Activated CD8-positive, alpha-beta memory T cell treated with anti-CD3 and anti-CD28 coated beads for 36 hours (primary cell): Measurements from ENCODE around the gene CD200R1. TPM values are rescaled to one million over a fixed set of nuclear protein-coding genes. Genes with fewer than 3 reads are reported as not detected.

ENCODE experiments used
- CTCF ChIA-PET: fragments of 350-600 bp; sonication (Branson Sonifier 250); formaldehyde crosslinking; loops from one replicate; lab custom pipeline; 2021; ENCODE audit warnings: antibody characterized with exemption; lab: Charles Lee
- POLR2A ChIA-PET: fragments of 350-600 bp; sonication (Branson Sonifier 250); formaldehyde crosslinking; loops from one replicate; lab custom pipeline; 2021; ENCODE audit warnings: antibody characterized with exemption; lab: Charles Lee
- total RNA-seq, 2 experiments: library from RNA; stranded (reverse); gene quantifications; one replicate each; pipeline ENCODE4 v1.2.3, GENCODE V29; 2021

CD200R1 gene
- total RNA-seq, 2 experiments from 2014 or later = 2.2 to 2.6 TPM

DNA sequence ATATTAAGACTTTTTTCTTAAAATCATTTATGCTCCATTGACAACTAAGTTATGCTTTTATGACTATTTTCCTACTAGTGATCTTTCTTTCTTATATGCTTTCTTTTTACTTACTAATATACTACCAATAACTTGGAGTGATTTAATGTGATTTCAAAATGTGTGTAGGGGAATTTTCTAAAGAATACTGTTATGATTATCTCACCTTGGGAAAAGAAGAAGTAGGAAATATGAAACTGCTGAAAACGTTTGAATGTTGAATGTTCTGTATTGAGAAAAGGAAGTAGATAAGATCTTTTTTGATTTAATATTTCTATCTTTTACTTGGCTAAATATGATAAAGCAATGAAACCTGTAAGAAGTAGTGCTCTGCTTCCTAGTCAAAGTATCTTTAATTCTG, 7.8 kb upstream of the CD200R1 start:
- ChIA-PET POLR2A (interaction anchor here (0.8 kb wide), 1 partner anchor 8 kb away, joined by 4 read pairs; the partner anchor contains the start of gene GTPBP8), CTCF (interaction anchor here (1.2 kb wide), 1 partner anchor 21 kb away, joined by 10 read pairs; no protein-coding TSS in a partner anchor)

- ChIA-PET CTCF (interaction anchor here (2.0 to 3.4 kb wide), 3 partner anchors 246 to 343 kb away, joined by 8 to 26 read pairs (median 18); no protein-coding TSS in a partner anchor), POLR2A (no interaction called here)
Measured at GRCh38 chr3:112980080-112980479, 5.2 kb upstream of the CD200R1 start.

- ChIA-PET POLR2A (no interaction called here), CTCF (interaction anchor here (1.4 to 3.4 kb wide), 6 partner anchors 8 to 342 kb away, joined by 3 to 26 read pairs (median 7); no protein-coding TSS in a partner anchor)
Measured at GRCh38 chr3:112979244-112979832, 4.4 kb upstream of the CD200R1 start.

DNA sequence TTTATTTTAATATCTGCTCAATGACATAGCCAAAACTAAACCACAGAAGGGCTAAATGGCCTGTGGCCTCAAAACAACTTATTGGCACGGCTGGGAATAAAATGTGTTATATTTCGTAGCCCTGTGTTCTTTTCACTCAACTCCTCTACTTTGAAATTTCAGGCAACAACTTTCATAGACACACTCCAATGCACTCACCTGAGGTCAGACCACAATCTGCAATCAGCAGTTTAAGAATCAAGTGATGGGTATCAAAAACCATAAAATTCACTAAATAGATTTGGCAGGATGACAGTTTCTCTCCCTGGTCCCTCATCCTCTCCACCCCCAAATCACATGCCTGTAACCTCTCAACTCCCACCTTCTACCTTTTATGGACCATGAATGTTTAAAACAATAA, 2.0 kb upstream of the CD200R1 start:
- ChIA-PET CTCF (interaction anchor here (0.6 kb wide), 1 partner anchor 242 kb away, joined by 3 read pairs; no protein-coding TSS in a partner anchor), POLR2A (no interaction called here)

DNA sequence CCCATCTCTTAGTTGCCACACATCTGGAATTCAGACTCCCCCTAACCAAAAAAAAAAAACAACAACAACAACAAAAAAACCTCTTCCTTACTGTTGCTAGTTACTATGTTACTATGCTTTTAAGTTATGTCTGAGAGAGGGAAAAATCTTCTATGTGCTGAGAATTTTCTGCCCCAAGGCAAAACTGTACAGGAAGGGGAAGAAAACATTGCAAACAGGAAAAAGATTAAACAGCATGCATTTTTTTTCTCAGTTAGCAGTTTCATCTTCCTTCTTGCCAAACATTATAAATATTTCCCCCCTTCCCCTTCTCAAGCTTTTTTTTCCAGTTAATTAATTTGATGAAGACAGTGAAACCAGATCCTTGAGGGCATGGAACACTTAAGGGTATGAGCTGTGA, 1.1 kb upstream of the CD200R1 start:
- CTCF ChIA-PET = interaction anchor here (1.0 to 1.4 kb wide), 2 partner anchors 15 to 333 kb away, joined by 3 to 6 read pairs; partner anchors contain the start of gene GTPBP8
- POLR2A ChIA-PET = no interaction called here

DNA sequence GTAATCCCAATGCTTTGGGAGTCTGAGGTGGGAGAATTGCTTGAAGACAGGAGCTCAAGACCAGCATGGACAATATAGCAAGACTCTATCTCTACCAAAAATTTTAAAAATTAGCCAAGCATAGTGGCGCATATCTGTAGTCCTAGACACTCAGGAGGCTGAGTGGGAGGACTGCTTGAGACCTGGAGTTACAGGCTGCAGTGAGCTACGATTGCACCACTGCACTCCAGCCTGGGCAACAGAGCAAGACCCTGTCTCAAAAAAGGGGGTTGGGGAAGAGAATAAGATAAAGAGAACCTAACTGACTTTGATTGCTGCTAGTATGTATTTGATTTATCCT, 755 bp downstream of the CD200R1 start:
- CTCF ChIA-PET = interaction anchor here (3.0 kb wide), 1 partner anchor 331 kb away, joined by 11 read pairs; no protein-coding TSS in a partner anchor
- POLR2A ChIA-PET = interaction anchor here (1.4 kb wide), 1 partner anchor 17 kb away, joined by 5 read pairs; the partner anchor contains the start of gene GTPBP8

GRCh38 chr3:112973325-112974177, 1.4 kb downstream of the CD200R1 start:
- ChIA-PET CTCF (interaction anchor here (1.2 to 3.0 kb wide), 2 partner anchors 237 to 331 kb away, joined by 4 to 11 read pairs; no protein-coding TSS in a partner anchor), POLR2A (interaction anchor here (1.3 kb wide), 1 partner anchor 18 kb away, joined by 3 read pairs; the partner anchor contains the start of gene GTPBP8)

DNA sequence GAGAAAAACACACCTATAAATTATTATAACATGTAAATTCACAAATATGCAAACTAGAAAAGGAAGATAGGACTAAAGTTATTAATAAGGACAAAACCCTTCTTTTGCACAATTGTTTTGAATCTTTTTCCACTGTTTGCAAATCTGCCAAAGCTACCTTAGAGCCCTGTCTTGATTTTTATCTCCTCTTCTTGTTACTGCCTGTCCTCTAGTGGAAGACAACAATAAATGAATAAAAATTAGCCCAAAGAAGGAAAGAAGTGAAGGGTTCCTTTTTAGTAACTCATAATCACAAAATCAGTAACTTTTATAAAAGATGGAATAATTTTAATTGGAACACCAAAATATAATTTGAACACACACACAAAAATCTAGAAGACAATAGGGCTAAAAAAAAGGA, 2.7 kb downstream of the CD200R1 start:
- ChIA-PET CTCF (interaction anchor here (1.2 to 1.9 kb wide), 3 partner anchors 236 to 330 kb away, joined by 3 to 5 read pairs (median 4); no protein-coding TSS in a partner anchor), POLR2A (no interaction called here)

DNA sequence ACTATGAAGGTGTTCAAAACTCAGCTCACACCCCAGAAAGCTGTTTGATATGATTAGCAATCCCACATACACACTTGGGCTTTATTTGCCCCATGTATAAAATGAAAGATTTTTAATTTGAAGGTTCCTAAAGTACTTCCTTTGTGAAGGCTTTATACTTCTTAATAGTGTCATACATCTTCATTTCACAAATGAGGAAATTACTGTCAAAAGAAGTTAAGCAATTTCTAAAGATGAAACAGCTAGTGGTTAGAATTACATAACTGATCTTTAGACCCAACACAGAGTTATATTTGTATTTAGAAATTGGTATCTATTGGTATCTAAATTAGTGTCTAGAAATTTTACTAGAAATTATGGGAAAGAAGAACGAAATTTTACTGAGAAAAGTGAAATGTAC, 7.1 kb downstream of the CD200R1 start:
- POLR2A ChIA-PET = interaction anchor here (0.6 kb wide), 1 partner anchor 323 kb away, joined by 3 read pairs; no protein-coding TSS in a partner anchor

DNA sequence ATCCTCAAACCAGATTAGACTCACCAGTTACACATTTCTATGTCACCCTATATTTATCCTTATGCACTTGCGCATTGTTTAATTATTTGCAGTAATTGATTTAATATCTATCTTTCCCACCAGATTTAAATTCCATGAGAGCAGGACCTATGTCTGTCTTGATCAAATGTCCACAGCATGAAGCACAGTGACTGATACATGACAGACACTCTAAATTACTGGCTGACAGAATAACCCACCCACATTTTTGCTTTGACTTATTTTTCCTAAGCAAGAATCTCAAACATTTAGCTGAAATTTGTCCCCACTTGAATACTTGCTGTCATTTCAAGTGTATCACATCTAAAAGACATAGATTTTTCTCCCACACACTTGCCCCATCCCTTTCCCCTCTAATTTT, 7.5 kb downstream of the CD200R1 start:
- CTCF ChIA-PET = no interaction called here
- POLR2A ChIA-PET = interaction anchor here (0.6 kb wide), 1 partner anchor 323 kb away, joined by 3 read pairs; no protein-coding TSS in a partner anchor

More for the DNA sequence above, 7.1 kb downstream of the CD200R1 start:
- CTCF ChIA-PET = no interaction called here

- CTCF ChIA-PET = interaction anchor here (1.5 kb wide), 1 partner anchor 12 kb away, joined by 3 read pairs; no protein-coding TSS in a partner anchor
- POLR2A ChIA-PET = no interaction called here
Measured at GRCh38 chr3:112966633-112967032, 8.3 kb downstream of the CD200R1 start.

DNA sequence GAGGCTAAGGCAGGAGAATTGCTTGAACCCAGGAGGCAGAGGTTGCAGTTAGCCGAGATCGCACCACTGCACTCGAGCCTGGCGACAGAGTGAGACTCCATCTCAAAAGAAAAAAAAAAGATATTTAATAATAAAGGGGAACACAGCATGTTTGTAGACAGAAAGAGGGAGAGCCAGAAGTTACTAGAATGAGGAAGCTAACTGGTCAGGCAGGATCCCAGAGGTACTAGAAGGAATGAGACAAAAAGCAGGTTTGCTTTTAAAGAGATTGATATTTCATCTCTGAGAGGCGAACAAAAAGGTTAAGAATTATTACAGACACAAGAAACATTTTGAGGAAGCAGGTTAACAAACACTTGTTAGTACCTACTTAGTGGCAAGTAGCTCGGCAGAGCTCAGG, 9.2 kb downstream of the CD200R1 start:
- POLR2A ChIA-PET = no interaction called here
- CTCF ChIA-PET = interaction anchor here (0.7 to 1.5 kb wide), 3 partner anchors 13 to 323 kb away, joined by 3 to 4 read pairs (median 3); no protein-coding TSS in a partner anchor

- CTCF ChIA-PET = no interaction called here
- POLR2A ChIA-PET = no interaction called here
Measured at GRCh38 chr3:112963683-112964082, 11.2 kb downstream of the CD200R1 start.

GRCh38 chr3:112958811-112959560, 15.9 kb downstream of the CD200R1 start:
- ChIA-PET CTCF (no interaction called here), POLR2A (no interaction called here)

- ChIA-PET CTCF (interaction anchor here (0.7 kb wide), 1 partner anchor 30 kb away, joined by 3 read pairs; no protein-coding TSS in a partner anchor), POLR2A (no interaction called here)
Measured at GRCh38 chr3:112956351-112956750, 18.6 kb downstream of the CD200R1 start.

GRCh38 chr3:112948346-112948838, 26.5 kb downstream of the CD200R1 start:
- ChIA-PET CTCF (no interaction called here), POLR2A (no interaction called here)

- POLR2A ChIA-PET = interaction anchor here (0.6 kb wide), 1 partner anchor 428 kb away, joined by 5 read pairs; no protein-coding TSS in a partner anchor
Measured at GRCh38 chr3:112931736-112932521, 43.0 kb downstream of the CD200R1 start.

DNA sequence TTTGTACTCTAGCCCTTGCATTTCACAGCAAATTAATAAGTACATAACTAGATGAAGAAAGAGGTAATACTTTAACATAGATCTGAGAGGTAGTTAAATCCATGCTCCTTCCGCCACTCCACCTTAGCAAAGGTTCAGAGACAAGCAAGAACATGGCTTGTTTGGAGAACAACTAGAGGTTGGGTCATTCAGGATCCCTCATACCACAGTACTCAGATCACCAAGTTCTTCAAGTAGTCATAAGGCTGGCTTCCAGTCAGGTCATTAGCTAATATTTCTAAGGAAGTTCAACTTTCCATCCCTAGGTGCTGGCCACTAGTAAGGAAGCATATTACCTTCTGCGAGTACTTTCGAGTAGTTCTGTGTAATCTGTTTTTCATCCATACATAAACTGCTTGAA, 44.1 kb downstream of the CD200R1 start:
- POLR2A ChIA-PET = no interaction called here
- CTCF ChIA-PET = no interaction called here

More at GRCh38 chr3:112931736-112932521, 43.0 kb downstream of the CD200R1 start:
- CTCF ChIA-PET = no interaction called here
